OCI-LY3 (cell line): ENCODE results near the gene TFF3.

Experiments
- H2AFZ ChIP-seq: fragments of 200-600, 300-600 bp; shearing (Covaris generic); 2 replicates; pipeline ENCODE4 v1.6.0; 2014; ENCODE audit warnings: antibody characterized with exemption, low read depth, low read length
- H3K27ac ChIP-seq: fragments of 200-600, 300-600 bp; sonication (generic); 2 replicates; pipeline ENCODE4 v1.5.1; 2014; ENCODE audit warnings: mild to moderate bottlenecking, low read length, moderate library complexity, mixed read lengths
- H3K27me3 ChIP-seq: fragments of 200-600, 300-600 bp; sonication (generic); 2 replicates; pipeline ENCODE4 v1.6.1; 2014; ENCODE audit warnings: low read depth, low read length, mixed read lengths
- H3K36me3 ChIP-seq: fragments of 200-600, 300-600 bp; sonication (generic); replicated peaks from 2 replicates; pipeline ENCODE3; 2014; ENCODE audit warnings: low read depth, low read length, mixed read lengths
- H3K4me1 ChIP-seq: fragments of 300-600, 200-600 bp; sonication (generic); 2 replicates; pipeline ENCODE4 v1.6.1; 2014; ENCODE audit warnings: low read length, mixed read lengths
- H3K4me2 ChIP-seq: fragments of 200-600, 300-600 bp; sonication (generic); 2 replicates; pipeline ENCODE4 v1.6.1; 2014; ENCODE audit warnings: low read length, mixed read lengths
- H3K4me3 ChIP-seq: fragments of 300-600, 200-600 bp; sonication (generic); 2 replicates; pipeline ENCODE4 v1.5.1; 2014; ENCODE audit warnings: antibody characterized with exemption, mild to moderate bottlenecking, low read length, moderate library complexity
- H3K79me2 ChIP-seq: fragments of 300-600, 200-600 bp; shearing (Covaris generic); 2 replicates; pipeline ENCODE4 v1.6.1; 2014; ENCODE audit warnings: mild to moderate bottlenecking, low read length, mixed read lengths
- H3K9ac ChIP-seq: fragments of 300-600, 200-600 bp; shearing (Covaris generic); 2 replicates; pipeline ENCODE4 v1.6.0; 2014; ENCODE audit warnings: mild to moderate bottlenecking, low read length, moderate library complexity
- H3K9me3 ChIP-seq: fragments of 200-600, 300-600 bp; shearing (Covaris generic); 2 replicates; pipeline ENCODE4 v1.6.1; 2014; ENCODE audit warnings: low read length, mixed read lengths; ENCODE audit not compliant: insufficient read depth
- H4K20me1 ChIP-seq: fragments of 200-600, 300-600 bp; sonication (generic); 2 replicates; pipeline ENCODE4 v1.6.1; 2016; ENCODE audit warnings: low read length, mixed read lengths; ENCODE audit not compliant: insufficient read depth
- CTCF ChIP-seq: fragments of 200-600, 300-600 bp; sonication (generic); IDR thresholded peaks from 2 replicates; pipeline ENCODE4 v1.5.1; 2014; ENCODE audit warnings: antibody characterized with exemption, low read length, low read depth
- EZH2phosphoT487 ChIP-seq: fragments of 200-600 bp; shearing (Covaris generic); IDR thresholded peaks from 2 replicates; pipeline ENCODE4 v1.6.1; 2018; ENCODE audit warnings: antibody characterized with exemption, mixed run types, low read depth

TFF3 gene

GRCh38 chr21:42272109-42272962 is 42.9 kb downstream of the TFF3 start:
- Histone ChIP-seq H3K4me3 (no peak overlapping the region), H3K27ac (no peak overlapping the region), H4K20me1 (no peaks in the 10 kb centered on the region), H3K4me1 (no peaks in the 10 kb centered on the region), H3K27me3 (no peaks in the 10 kb centered on the region), H3K79me2 (no peaks in the 10 kb centered on the region), H3K9ac (no peak overlapping the region), H2AFZ (no peak overlapping the region), H3K9me3 (no peaks in the 10 kb centered on the region), H3K4me2 (no peak overlapping the region), H3K36me3 (no peaks in the 10 kb centered on the region)
- no peak for TF ChIP-seq CTCF
- no peak for TF ChIP-seq EZH2phosphoT487

DNA sequence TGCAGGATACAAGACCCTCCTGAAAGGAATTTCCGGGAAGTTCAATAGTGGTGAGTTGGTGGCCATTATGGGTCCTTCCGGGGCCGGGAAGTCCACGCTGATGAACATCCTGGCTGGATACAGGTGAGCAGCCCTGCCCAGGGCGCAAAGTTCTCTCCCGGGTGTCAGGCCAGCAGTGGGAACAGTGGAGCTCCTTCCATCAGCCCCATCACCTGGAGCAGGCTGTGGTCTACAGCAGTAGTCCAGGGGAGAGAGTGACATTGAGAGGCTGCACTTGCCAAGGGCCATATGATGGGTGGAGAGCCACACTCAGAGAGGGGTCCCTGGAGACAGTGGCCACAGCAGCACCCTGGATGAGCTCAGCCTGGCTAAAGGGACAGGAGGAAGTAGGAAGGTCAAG is 44.1 kb downstream of the TFF3 start:
- no peaks in the 10 kb centered on the region for H3K4me1 ChIP-seq
- no peaks in the 10 kb centered on the region for H3K36me3 ChIP-seq
- no peak overlapping the region for H2AFZ ChIP-seq
- H3K4me2 ChIP-seq, result no peak overlapping the region
- H3K9ac ChIP-seq, result no peak overlapping the region
- no peak overlapping the region for H3K27ac ChIP-seq
- no peaks in the 10 kb centered on the region for H4K20me1 ChIP-seq
- TF ChIP-seq EZH2phosphoT487 (no peak), CTCF (no peak)
- H3K9me3 ChIP-seq, result no peaks in the 10 kb centered on the region
- H3K4me3 ChIP-seq, result no peak overlapping the region
- no peaks in the 10 kb centered on the region for H3K79me2 ChIP-seq
- no peaks in the 10 kb centered on the region for H3K27me3 ChIP-seq

GRCh38 chr21:42269386-42269785 is 45.8 kb downstream of the TFF3 start:
- no peaks in the 10 kb centered on the region for H3K79me2 ChIP-seq
- H3K9me3 ChIP-seq, result no peaks in the 10 kb centered on the region
- H3K27me3 ChIP-seq, result no peaks in the 10 kb centered on the region; the same call in 1 of the 2 replicates
- no peak overlapping the region for H3K9ac ChIP-seq
- no peaks in the 10 kb centered on the region for H4K20me1 ChIP-seq
- TF ChIP-seq CTCF, result no peak
- TF ChIP-seq EZH2phosphoT487, result no peak
- no peak overlapping the region for H2AFZ ChIP-seq
- no peaks in the 10 kb centered on the region for H3K4me1 ChIP-seq
- no peak overlapping the region for H3K4me3 ChIP-seq
- no peak overlapping the region for H3K27ac ChIP-seq
- H3K4me2 ChIP-seq, result no peak overlapping the region
- no peaks in the 10 kb centered on the region for H3K36me3 ChIP-seq

DNA sequence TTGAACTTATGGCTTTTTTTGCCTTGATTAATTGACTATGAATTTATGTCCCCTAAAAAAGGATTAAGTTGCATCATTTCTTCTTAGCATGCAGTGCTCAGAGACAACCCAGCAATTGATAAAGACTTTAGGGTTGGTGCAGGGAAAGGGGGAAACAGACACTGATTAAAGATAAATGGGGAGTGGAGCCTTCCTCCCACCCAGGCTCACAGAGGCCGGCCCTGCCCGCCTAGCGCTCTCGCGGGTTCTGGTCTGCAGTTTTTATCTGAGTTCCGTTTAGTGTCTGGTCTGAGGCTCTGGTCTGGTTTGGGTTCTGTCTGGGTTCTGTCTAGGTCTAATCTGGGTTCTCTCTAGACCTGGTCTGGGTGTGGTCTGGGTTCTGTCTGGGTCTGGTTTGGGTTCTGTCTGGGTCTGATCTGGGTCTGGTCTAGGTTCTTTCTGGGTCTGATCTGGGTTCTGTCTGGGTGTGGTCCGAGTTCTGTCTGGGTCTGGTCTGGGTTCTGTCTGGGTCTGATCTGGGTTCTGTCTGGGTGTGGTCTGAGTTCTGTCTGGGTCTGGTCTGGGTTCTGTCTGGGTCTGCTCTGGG is 48.1 kb downstream of the TFF3 start:
- Histone ChIP-seq H3K79me2 (no peaks in the 10 kb centered on the region), H4K20me1 (no peaks in the 10 kb centered on the region), H3K27me3 (peaks cover 4% of the 10 kb centered on the region; the same call in 1 of the 2 replicates), H3K4me3 (no peak overlapping the region), H3K4me1 (no peaks in the 10 kb centered on the region), H2AFZ (no peak overlapping the region), H3K4me2 (no peak overlapping the region), H3K27ac (no peak overlapping the region), H3K9ac (no peak overlapping the region), H3K9me3 (no peaks in the 10 kb centered on the region), H3K36me3 (no peaks in the 10 kb centered on the region)
- TF ChIP-seq CTCF (no peak), EZH2phosphoT487 (no peak)
